Neural progenitor cell (in vitro differentiated cells): ENCODE results near the gene ELMO1. TPM values are rescaled to one million over a fixed set of nuclear protein-coding genes. Genes with fewer than 3 reads are reported as not detected.

ENCODE experiments used
- DNase-seq: peaks from one replicate; pipeline ENCODE4 v3.0.0-alpha.2; 2016; ENCODE audit warnings: low spot score
- H2AFZ ChIP-seq: fragments of 200-600 bp; sonication (generic); replicated peaks from 2 replicates; pipeline ENCODE4 v1.6.1; 2016; ENCODE audit warnings: antibody characterized with exemption
- H3F3A ChIP-seq: fragments of 200-600 bp; sonication (generic); 2 replicates; pipeline ENCODE4 v1.6.1; 2016; ENCODE audit warnings: antibody characterized with exemption, low read depth
- H3K27ac ChIP-seq: fragments of 200-600 bp; sonication (generic); 2 replicates; pipeline ENCODE4 v1.5.1; 2016; ENCODE audit warnings: mild to moderate bottlenecking
- H3K27me3 ChIP-seq: fragments of 200-600 bp; sonication (generic); 2 replicates; pipeline ENCODE4 v1.6.1; 2016; ENCODE audit warnings: mild to moderate bottlenecking, moderate library complexity
- H3K36me3 ChIP-seq: fragments of 200-600 bp; sonication (generic); 2 replicates; pipeline ENCODE4 v1.5.1; 2016
- H3K4me1 ChIP-seq: fragments of 200-600 bp; sonication (generic); 2 replicates; pipeline ENCODE4 v1.6.1; 2016; ENCODE audit warnings: mixed run types
- H3K4me2 ChIP-seq: fragments of 200-600 bp; sonication (generic); 2 replicates; pipeline ENCODE4 v1.6.1; 2016
- H3K4me3 ChIP-seq: fragments of 200-600 bp; sonication (generic); 2 replicates; pipeline ENCODE4 v1.5.1; 2016
- H3K79me2 ChIP-seq: fragments of 200-600 bp; sonication (generic); 2 replicates; pipeline ENCODE4 v1.6.1; 2016; ENCODE audit warnings: low read depth
- H3K9ac ChIP-seq: fragments of 200-600 bp; sonication (generic); 2 replicates; pipeline ENCODE4 v1.6.1; 2016
- H3K9me3 ChIP-seq: fragments of 200-600 bp; sonication (generic); 2 replicates; pipeline ENCODE4 v1.5.1; 2016; ENCODE audit warnings: low read depth
- H4K20me1 ChIP-seq: fragments of 200-600 bp; sonication (generic); 2 replicates; pipeline ENCODE4 v1.6.1; 2016; ENCODE audit warnings: low read depth
- H3K27ac Mint-ChIP-seq: 3 replicates; pipeline ENCODE4 v1.8.0; 2021; ENCODE audit warnings: mixed read lengths
- H3K27me3 Mint-ChIP-seq: 2 replicates; pipeline ENCODE4 v1.8.0; 2022; ENCODE audit warnings: low read depth, mild to moderate bottlenecking, inconsistent platforms, moderate library complexity, mixed read lengths; ENCODE audit not compliant: insufficient read depth
- H3K36me3 Mint-ChIP-seq: 3 replicates; pipeline ENCODE4 v1.8.0; 2021; ENCODE audit warnings: mixed read lengths
- H3K4me1 Mint-ChIP-seq: 3 replicates; pipeline ENCODE4 v1.8.0; 2021; ENCODE audit warnings: mixed read lengths
- H3K4me3 Mint-ChIP-seq: 3 replicates; pipeline ENCODE4 v1.8.0; 2021; ENCODE audit warnings: mild to moderate bottlenecking, moderate library complexity, mixed read lengths
- H3K9me3 Mint-ChIP-seq: 3 replicates; pipeline ENCODE4 v1.8.0; 2020; ENCODE audit warnings: mixed read lengths
- CTCF ChIP-seq: fragments of 200-600 bp; sonication (generic); IDR thresholded peaks from 2 replicates; pipeline ENCODE4 v1.5.1; 2017; ENCODE audit warnings: antibody characterized with exemption, mild to moderate bottlenecking
- EZH2 ChIP-seq: fragments of 200-600 bp; sonication (generic); IDR thresholded peaks from 2 replicates; pipeline ENCODE4 v1.6.1; 2017; ENCODE audit warnings: antibody characterized with exemption, mild to moderate bottlenecking, moderate library complexity
- EZH2phosphoT487 ChIP-seq: fragments of 200-600 bp; sonication (generic); IDR thresholded peaks from 2 replicates; pipeline ENCODE4 v1.6.1; 2017; ENCODE audit warnings: antibody characterized with exemption
- total RNA-seq: library from RNA; depleted of rRNA; stranded (reverse); fragments of >200 nt; gene quantifications from 2 replicates; pipeline ENCODE4 v1.2.3, GENCODE V29; 2015; ENCODE audit warnings: low replicate concordance

Gene ELMO1
- total RNA-seq, 1 donor from 2014 or later: 22.0 TPM

GRCh38 chr7:36957620-36958019 lies 491.0 kb downstream of the ELMO1 start:
- peaks cover 17% of the 10 kb centered on the region for H3K4me1 Mint-ChIP-seq
- no peaks in the 10 kb centered on the region for H3K27me3 ChIP-seq
- no peak overlapping the region for H3K4me3 ChIP-seq
- no peak overlapping the region for H3K4me3 Mint-ChIP-seq
- no peak overlapping the region for H2AFZ ChIP-seq
- DNase-seq: no peak
- no peaks in the 10 kb centered on the region for H3K36me3 Mint-ChIP-seq
- no peaks in the 10 kb centered on the region for H3K9me3 ChIP-seq
- H3K36me3 ChIP-seq: no peaks in the 10 kb centered on the region
- no peak overlapping the region for H3K4me2 ChIP-seq
- H3K27ac ChIP-seq: no peak overlapping the region
- no peak for TF ChIP-seq EZH2
- no peak for TF ChIP-seq CTCF
- no peak for TF ChIP-seq EZH2phosphoT487
- no peaks in the 10 kb centered on the region for H3F3A ChIP-seq
- H3K27me3 Mint-ChIP-seq: no peaks in the 10 kb centered on the region
- no peaks in the 10 kb centered on the region for H3K79me2 ChIP-seq
- H3K9me3 Mint-ChIP-seq: peaks cover 2% of the 10 kb centered on the region
- peaks cover 18% of the 10 kb centered on the region for H3K4me1 ChIP-seq
- no peaks in the 10 kb centered on the region for H4K20me1 ChIP-seq
- no peak overlapping the region for H3K9ac ChIP-seq
- no peak overlapping the region for H3K27ac Mint-ChIP-seq

GRCh38 chr7:36956814-36957213 lies 491.9 kb downstream of the ELMO1 start:
- Mint-ChIP-seq H3K4me1 (peaks cover 10% of the 10 kb centered on the region), H3K27me3 (peaks cover under 1% of the 10 kb centered on the region), H3K27ac (no peak overlapping the region), H3K36me3 (no peaks in the 10 kb centered on the region), H3K4me3 (no peak overlapping the region), H3K9me3 (peaks cover 2% of the 10 kb centered on the region)
- Histone ChIP-seq H3K9ac (no peak overlapping the region), H3K36me3 (no peaks in the 10 kb centered on the region), H2AFZ (no peak overlapping the region), H3K4me2 (no peak overlapping the region), H3K27ac (no peak overlapping the region), H3K4me3 (no peak overlapping the region), H3K27me3 (no peaks in the 10 kb centered on the region), H3K9me3 (no peaks in the 10 kb centered on the region), H4K20me1 (no peaks in the 10 kb centered on the region), H3F3A (no peaks in the 10 kb centered on the region), H3K79me2 (no peaks in the 10 kb centered on the region), H3K4me1 (peaks cover 11% of the 10 kb centered on the region)
- DNase-seq: no peak
- no peak for TF ChIP-seq EZH2phosphoT487
- TF ChIP-seq CTCF: no peak

- Mint-ChIP-seq H3K4me3 (no peak overlapping the region), H3K9me3 (peaks cover 4% of the 10 kb centered on the region), H3K4me1 (peaks cover 8% of the 10 kb centered on the region), H3K36me3 (peaks cover 2% of the 10 kb centered on the region), H3K27me3 (peaks cover 6% of the 10 kb centered on the region), H3K27ac (no peak overlapping the region)
- H3K79me2 ChIP-seq: no peaks in the 10 kb centered on the region
- no peaks in the 10 kb centered on the region for H3K36me3 ChIP-seq
- H2AFZ ChIP-seq: no peak overlapping the region
- no peak overlapping the region for H3K27ac ChIP-seq
- DNase-seq: no peak
- no peak overlapping the region for H3K4me2 ChIP-seq
- no peaks in the 10 kb centered on the region for H4K20me1 ChIP-seq
- H3F3A ChIP-seq: no peaks in the 10 kb centered on the region
- H3K27me3 ChIP-seq: no peaks in the 10 kb centered on the region
- no peak for TF ChIP-seq EZH2
- no peak for TF ChIP-seq EZH2phosphoT487
- no peak for TF ChIP-seq CTCF
- H3K9me3 ChIP-seq: no peaks in the 10 kb centered on the region
- H3K4me3 ChIP-seq: no peak overlapping the region
- H3K9ac ChIP-seq: no peak overlapping the region
- H3K4me1 ChIP-seq: no peaks in the 10 kb centered on the region
Measured at GRCh38 chr7:36955456-36956129, 493.1 kb downstream of the ELMO1 start.
